K562 (cell line): Measurements from ENCODE around the gene DHRS12. TPM values are rescaled to one million over a fixed set of nuclear protein-coding genes. Genes with fewer than 3 reads are reported as not detected.

Experiments used
- CBX2 ChIP-seq: fragments of 200-600 bp; sonication (generic); IDR thresholded peaks from one replicate; pipeline ENCODE4 v1.6.1; 2012; ENCODE audit warnings: mild to moderate bottlenecking, low read length, inconsistent platforms; ENCODE audit not compliant: insufficient read depth, poor library complexity, severe bottlenecking
- GATAD2A ChIP-seq: fragments of 450-650 bp; IDR thresholded peaks from 2 replicates; pipeline ENCODE4 v1.6.1; 2017
- HMG20A ChIP-seq: fragments of 450-650 bp; formaldehyde crosslinking; conservative IDR thresholded peaks from 2 replicates; pipeline ENCODE4 v1.4.0; 2020; ENCODE audit warnings: mild to moderate bottlenecking, mixed read lengths
- KAT8 ChIP-seq: fragments of 450-650 bp; IDR thresholded peaks from 2 replicates; pipeline ENCODE4 v1.6.1; 2016; ENCODE audit warnings: low read depth, mild to moderate bottlenecking
- NELFE ChIP-seq: IDR thresholded peaks from 2 replicates; pipeline ENCODE4 v1.6.1; 2011; ENCODE audit warnings: mild to moderate bottlenecking; ENCODE audit not compliant: insufficient read depth, insufficient read length
- NR1H2 ChIP-seq: sonication (generic); formaldehyde crosslinking; IDR thresholded peaks from 2 replicates; pipeline ENCODE4 v1.4.0; 2020; ENCODE audit warnings: mild to moderate bottlenecking, missing genetic modification reagents
- POLR2G ChIP-seq: fragments of 200-400 bp; formaldehyde crosslinking; IDR thresholded peaks from 2 replicates; pipeline ENCODE4 v1.6.1; 2017; ENCODE audit warnings: low read depth, mild to moderate bottlenecking, antibody characterized with exemption, low read length, moderate library complexity
- REST ChIP-seq, 2 experiments: fragments of 450-650 bp; formaldehyde crosslinking in 1 of 2; IDR thresholded peaks; 2 replicates each; pipeline versions ENCODE4 v1.4.0 to v1.6.1; 2014 to 2020; ENCODE audit warnings: mild to moderate bottlenecking in 2 of 2, borderline replicate concordance in 1 of 2, low read depth in 1 of 2
- SIN3B ChIP-seq: fragments of 450-650 bp; IDR thresholded peaks from 2 replicates; pipeline ENCODE4 v1.6.1; 2017; ENCODE audit warnings: low read depth, mild to moderate bottlenecking, moderate library complexity
- SOX6 ChIP-seq: fragments of 450-650 bp; IDR thresholded peaks from 2 replicates; pipeline ENCODE4 v1.6.1; 2014; ENCODE audit warnings: mild to moderate bottlenecking
- ZNF696 ChIP-seq: fragments of 250-450 bp; sonication (Bioruptor Pico); conservative IDR thresholded peaks from 2 replicates; pipeline ENCODE4 v1.4.0; 2020; ENCODE audit warnings: mild to moderate bottlenecking, moderate library complexity
- ZNF785 ChIP-seq: fragments of 250-450 bp; sonication (Bioruptor Pico); IDR thresholded peaks from 2 replicates; pipeline ENCODE4 v1.4.0; 2020; ENCODE audit warnings: mild to moderate bottlenecking
- polyA plus RNA-seq, 8 experiments: library from polyadenylated mRNA; depleted of rRNA in 4 of 8; stranded (reverse) in 5 of 8; unstranded in 3 of 8; fragments of >200 nt; fragmentation: Nextera tagmentation in 2 of 8; fragmentation: Illumina TruSeq in 1 of 8; extraction: Ambion mirVana in 2 of 8; extraction: Trizol in 1 of 8; gene quantifications; 2 replicates each; pipeline versions ENCODE4 v1.2.1 to v1.2.3, GENCODE V29; 2011 to 2014; ENCODE audit warnings: inconsistent platforms in 1 of 8, missing spikeins in 1 of 8
- total RNA-seq, 7 experiments: library from RNA; depleted of rRNA in 6 of 7; stranded (reverse); fragments of >200 nt in 6 of 7; fragmentation: Illumina TruSeq in 2 of 7; extraction: Trizol in 2 of 7; gene quantifications; 2 replicates each; pipeline versions ENCODE4 v1.2.1 to v1.2.3, GENCODE V29; 2011 to 2021; ENCODE audit warnings: low replicate concordance in 1 of 7
- TF ChIP-seq, protein P1 (sequence below), 2 experiments: fragments of 450-650 bp; conservative IDR thresholded peaks; 2 replicates each; pipeline ENCODE4 v1.6.1; 2017; ENCODE audit warnings: mild to moderate bottlenecking in 2 of 2, moderate library complexity in 2 of 2
- TF ChIP-seq, protein P2 (sequence below): conservative IDR thresholded peaks from 2 replicates; pipeline ENCODE4 v1.6.1; 2011; ENCODE audit warnings: low read depth, mild to moderate bottlenecking, low read length; ENCODE audit not compliant: control insufficient read depth
- TF ChIP-seq, protein P3 (sequence below): fragments of 450-650 bp; IDR thresholded peaks from 2 replicates; pipeline ENCODE4 v1.6.1; 2016; ENCODE audit warnings: antibody characterized with exemption

Gene DHRS12
- total and polyA plus RNA-seq, 9 of the 15 experiments (the other 6 are each of a cell fraction or from before 2014, with no cell fraction given) = 0.62 to 2.7 (median 0.98) TPM

- TF ChIP-seq, protein P1, sequence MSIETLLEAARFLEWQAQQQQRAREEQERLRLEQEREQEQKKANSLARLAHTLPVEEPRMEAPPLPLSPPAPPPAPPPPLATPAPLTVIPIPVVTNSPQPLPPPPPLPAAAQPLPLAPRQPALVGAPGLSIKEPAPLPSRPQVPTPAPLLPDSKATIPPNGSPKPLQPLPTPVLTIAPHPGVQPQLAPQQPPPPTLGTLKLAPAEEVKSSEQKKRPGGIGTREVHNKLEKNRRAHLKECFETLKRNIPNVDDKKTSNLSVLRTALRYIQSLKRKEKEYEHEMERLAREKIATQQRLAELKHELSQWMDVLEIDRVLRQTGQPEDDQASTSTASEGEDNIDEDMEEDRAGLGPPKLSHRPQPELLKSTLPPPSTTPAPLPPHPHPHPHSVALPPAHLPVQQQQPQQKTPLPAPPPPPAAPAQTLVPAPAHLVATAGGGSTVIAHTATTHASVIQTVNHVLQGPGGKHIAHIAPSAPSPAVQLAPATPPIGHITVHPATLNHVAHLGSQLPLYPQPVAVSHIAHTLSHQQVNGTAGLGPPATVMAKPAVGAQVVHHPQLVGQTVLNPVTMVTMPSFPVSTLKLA (conservative IDR thresholded peaks at IDR 0.05) = 0 out of 4 replicates have a peak, but pooled peaks of 1 of the 2 experiments have one; percentile 20
- TF ChIP-seq KAT8 = no peak
- no peak for TF ChIP-seq ZNF696
- no peak for TF ChIP-seq POLR2G
- TF ChIP-seq REST (IDR thresholded peaks at IDR 0.05; ENCODE audit: borderline replicate concordance) = peak; percentile 12; the same call in 1 of the 2 replicates
- TF ChIP-seq REST (CRISPR knock-in tag; IDR thresholded peaks at IDR 0.05; ENCODE audit: low read depth) = no peak
- TF ChIP-seq NR1H2 (CRISPR knock-in tag) = no peak
- TF ChIP-seq GATAD2A = no peak
- no peak for TF ChIP-seq SOX6
- TF ChIP-seq SIN3B = no peak
- TF ChIP-seq HMG20A (CRISPR knock-in tag) = no peak
- no peak for TF ChIP-seq CBX2
- no peak for TF ChIP-seq ZNF785 (CRISPR knock-in tag)
- TF ChIP-seq, protein P2, sequence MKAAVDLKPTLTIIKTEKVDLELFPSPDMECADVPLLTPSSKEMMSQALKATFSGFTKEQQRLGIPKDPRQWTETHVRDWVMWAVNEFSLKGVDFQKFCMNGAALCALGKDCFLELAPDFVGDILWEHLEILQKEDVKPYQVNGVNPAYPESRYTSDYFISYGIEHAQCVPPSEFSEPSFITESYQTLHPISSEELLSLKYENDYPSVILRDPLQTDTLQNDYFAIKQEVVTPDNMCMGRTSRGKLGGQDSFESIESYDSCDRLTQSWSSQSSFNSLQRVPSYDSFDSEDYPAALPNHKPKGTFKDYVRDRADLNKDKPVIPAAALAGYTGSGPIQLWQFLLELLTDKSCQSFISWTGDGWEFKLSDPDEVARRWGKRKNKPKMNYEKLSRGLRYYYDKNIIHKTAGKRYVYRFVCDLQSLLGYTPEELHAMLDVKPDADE = no peak
- TF ChIP-seq, protein P3, sequence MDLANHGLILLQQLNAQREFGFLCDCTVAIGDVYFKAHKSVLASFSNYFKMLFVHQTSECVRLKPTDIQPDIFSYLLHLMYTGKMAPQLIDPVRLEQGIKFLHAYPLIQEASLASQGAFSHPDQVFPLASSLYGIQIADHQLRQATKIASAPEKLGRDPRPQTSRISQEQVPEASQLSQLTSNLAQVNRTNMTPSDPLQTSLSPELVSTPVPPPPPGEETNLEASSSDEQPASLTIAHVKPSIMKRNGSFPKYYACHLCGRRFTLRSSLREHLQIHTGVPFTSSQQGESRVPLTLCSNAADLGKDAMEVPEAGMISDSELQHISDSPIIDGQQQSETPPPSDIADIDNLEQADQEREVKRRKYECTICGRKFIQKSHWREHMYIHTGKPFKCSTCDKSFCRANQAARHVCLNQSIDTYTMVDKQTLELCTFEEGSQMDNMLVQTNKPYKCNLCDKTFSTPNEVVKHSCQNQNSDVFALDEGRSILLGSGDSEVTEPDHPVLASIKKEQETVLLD = peak; percentile 24; the same call in 1 of the 2 replicates
- no peak for TF ChIP-seq NELFE
Measured at GRCh38 chr13:51844862-51845573, 41.1 kb upstream of the DHRS12 start, which contains the start of gene TMEM272 (continued).
